ENCODE data around the gene SH3BGRL2.

Gene SH3BGRL2

DNA sequence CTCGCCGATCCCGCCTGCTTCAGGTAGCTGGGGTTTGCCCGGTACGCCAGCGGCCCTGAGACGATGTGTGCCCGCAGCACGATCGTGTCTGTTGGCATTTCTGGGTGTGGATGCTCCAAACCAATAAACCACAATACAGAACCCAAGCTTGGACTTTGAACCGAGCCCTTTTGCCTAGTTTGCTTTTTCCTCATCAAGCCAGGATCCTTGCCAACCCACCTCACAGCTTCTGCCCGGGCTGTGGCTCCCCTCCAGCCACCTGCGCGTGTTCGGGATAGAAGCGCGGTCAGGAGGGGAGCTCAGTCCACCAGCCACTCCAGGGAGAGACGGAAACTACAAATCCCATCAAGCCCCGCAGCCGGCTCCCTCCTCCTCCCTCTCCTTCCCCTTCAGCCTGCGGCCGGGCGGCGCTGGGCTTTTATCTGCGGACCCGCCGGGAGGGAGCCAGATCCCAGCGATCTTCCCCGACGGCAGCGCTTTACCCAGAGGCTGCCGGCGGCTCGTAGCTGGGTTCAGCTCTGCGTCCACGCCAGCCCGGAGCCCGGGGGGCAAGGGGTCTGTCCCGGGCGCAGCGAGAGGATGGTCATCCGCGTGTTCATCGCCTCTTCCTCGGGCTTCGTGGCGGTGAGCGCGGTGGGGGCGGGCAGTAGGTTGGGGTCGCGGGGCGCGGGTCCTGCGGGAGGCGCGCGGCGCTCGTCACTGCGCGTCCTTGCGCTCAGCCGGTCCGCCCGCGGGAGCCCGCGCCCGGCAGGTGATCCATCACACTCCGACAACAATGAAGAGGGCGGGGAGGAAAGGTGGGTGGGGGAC, at the start of gene SH3BGRL2:
Gene SH3BGRL2 (plus strand): TSS at position 447 of the 810 bp plus-strand sequence. CDS start 133 bp downstream, at position 580.
- DNase-seq (ENCODE audit: low read depth in 2 of 2) = peak in 1 of 2 experiments; percentile 16

DNA sequence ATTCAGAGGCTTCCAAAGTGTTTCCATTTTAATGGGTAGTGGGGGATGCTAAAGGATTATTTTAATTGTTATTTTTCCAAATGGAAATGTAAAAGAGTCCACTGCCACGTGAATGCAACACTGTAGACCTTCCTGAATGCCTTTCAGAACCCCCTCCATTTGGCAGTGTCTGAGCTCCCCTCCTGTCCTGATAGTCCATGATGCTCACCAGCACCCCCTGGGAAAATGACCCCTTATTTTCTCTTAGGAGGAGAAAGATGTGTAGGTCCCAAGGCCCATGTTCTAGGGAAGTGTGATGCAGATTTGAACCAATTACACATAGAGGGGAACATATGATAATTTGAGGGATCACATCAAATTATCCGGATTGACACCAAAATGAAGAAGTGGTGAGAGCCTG, 46.8 kb upstream of the SH3BGRL2 start:
- DNase-seq (ENCODE audit: low read depth in 2 of 2) = no peak

DNA sequence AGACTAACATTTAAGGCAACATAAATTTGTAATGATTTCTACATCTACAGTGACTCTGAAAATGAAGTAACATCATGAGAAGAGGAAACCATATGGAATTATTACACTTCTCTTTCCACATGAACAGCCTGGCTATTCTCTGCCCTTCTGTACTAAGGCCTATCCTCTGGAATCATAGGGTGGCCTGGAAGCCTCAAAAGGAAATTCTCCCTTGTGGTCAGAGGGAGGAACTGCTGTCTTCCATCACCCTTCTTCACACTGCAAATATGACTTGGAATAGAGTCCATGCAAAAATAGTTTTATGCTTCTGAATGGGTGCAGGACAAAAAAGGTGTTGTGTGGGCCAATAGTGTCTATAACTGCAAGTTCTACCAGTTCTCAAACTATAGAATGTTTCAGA, 44.6 kb upstream of the SH3BGRL2 start:
- no peak for DNase-seq (ENCODE audit: low read depth in 2 of 2)

- DNase-seq (ENCODE audit: low read depth in 2 of 2) = no peak
These were observed 41.4 kb upstream of the SH3BGRL2 start for GRCh38 chr6:79589701-79590100.

DNA sequence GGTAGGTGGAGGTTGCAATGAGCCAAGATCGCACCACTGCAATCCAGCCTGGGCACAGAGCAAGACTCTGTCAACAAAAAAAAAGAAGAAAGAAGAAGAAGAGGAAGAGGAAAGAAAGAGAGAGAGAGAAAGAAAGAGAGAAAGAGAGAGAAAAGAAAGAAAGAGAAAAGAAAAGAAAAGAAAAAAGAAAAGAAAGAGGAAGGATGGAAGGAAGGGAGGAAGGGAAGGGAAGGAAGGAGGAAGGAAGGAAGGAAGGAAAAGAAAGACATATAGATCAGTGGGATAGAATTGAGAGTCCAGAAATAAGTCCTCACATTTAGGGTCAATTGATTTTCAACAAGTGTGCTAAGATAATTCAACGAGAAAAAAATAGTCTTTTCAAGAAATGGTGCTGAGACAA, 34.0 kb upstream of the SH3BGRL2 start:
- no peak for DNase-seq (ENCODE audit: low read depth in 2 of 2)

DNA sequence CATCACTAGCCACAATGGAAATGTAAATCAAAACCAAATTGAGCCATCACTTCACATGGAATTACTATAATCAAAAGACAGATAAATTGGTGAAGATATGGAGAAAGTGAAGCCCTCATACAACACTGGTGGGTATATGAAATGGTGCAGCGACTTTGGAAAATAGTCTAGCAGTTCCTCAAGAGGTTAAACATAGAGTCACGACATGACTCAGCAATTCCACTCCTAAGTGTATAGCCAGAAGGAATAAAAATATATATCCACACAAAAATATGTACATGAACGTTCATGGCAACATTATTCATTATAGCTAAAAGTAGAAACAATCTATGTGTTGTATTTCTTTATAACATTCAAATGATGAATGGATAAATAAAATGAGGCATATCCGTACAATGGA, 33.1 kb upstream of the SH3BGRL2 start:
- no peak for DNase-seq (ENCODE audit: low read depth in 2 of 2)

- DNase-seq (ENCODE audit: low read depth in 2 of 2) = no peak
These were observed 31.3 kb upstream of the SH3BGRL2 start for GRCh38 chr6:79599725-79600259.

GRCh38 chr6:79600313-79600712, 30.8 kb upstream of the SH3BGRL2 start:
- no peak for DNase-seq (ENCODE audit: low read depth in 2 of 2)

DNA sequence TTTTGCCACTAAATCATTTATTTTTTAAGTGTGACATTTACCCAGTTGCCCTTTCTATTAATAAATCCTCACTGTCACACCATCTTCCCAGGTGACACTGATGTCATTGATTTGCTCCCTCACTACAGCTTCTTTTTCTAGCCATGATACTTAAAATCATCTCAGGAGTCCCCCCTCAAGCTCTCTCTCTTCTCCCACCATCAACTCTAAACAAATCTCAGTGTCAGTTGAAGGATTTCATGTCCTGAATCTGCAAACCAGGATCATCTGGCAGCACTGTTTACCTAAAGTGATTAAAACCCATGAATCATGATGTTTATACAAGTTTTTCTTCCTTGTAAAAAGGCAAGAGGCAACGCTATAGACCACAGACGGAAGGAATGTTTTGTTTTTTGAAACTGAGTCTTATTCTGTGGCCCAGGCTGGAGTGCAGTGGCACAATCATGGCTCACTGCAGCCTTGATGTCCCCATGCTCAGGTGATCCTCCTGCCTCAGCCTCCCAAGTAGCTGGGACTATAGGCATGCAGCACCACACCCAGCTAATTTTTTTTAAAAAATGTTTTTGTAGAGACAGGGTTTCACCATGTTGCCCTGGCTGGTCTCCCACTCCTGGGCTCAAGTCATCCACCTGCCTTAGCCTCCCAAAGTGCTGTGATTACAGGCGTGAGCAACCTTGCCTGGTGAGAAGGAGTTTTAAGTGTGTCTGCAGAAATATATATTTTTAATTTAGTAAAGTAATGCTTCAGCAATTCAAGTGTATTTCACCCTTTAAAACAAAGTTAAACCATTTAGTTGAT, 30.1 kb upstream of the SH3BGRL2 start:
- DNase-seq (ENCODE audit: low read depth in 2 of 2) = no peak

DNA sequence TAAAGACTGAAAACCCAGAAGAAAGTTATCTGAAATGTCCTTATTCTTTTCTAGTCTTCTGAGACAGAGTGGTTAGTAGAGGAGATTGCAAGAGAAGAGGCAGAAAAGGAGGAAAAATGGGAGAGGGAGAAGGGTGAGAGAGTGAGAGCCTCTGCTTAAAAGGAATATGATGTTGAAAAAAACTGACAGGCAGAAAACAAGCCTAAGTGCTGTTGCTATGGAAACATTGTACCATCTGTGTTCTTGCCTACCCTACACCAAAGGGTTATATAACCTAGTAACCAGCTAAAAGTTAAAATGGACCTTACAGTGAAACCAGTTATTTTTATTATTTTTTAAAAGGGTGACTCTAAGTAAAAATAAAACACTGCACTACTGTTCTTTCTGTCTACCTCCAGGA, 28.3 kb upstream of the SH3BGRL2 start:
- no peak for DNase-seq (ENCODE audit: low read depth in 2 of 2)

GRCh38 chr6:79604583-79605037, 26.5 kb upstream of the SH3BGRL2 start:
- peak; percentile 26 for DNase-seq (ENCODE audit: low read depth in 2 of 2)

GRCh38 chr6:79605061-79605460, 26.1 kb upstream of the SH3BGRL2 start:
- DNase-seq (ENCODE audit: low read depth in 2 of 2) = no peak

DNA sequence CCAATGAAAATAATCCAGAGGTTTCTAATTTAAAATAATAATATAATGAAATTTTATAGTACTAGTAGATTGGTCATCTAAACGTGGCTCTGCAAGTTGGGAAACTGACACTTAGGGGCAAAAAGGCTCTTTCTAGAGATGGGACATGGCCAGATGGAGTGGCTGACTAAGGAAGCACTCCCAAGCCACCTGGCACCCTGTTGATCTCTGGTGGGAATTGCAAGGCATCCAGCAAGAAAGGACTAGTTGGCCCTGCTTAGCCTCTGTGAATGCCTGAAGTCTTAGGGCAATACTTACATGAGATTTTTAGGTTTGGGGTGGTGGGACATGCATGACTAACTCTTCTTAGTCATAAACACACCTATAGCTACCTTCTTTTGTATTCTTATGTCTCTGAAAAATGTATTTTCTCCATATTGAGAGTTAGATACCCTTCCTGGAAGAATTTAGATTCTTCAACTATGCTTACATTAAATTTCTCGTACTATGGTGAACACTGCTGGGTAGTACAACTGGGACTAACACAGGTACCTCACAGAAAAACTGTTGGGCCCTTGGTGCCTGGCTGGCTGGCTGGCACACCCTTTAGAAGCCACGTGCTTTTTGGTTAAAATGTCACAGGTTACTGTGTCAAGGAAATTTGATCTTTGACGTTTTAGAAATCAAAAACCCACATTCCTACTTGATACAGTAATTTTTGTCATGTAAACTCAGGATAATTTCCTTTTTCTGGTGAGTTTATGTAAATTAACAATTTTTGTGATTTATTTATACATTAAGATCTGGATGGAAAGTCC, 25.0 kb upstream of the SH3BGRL2 start:
- DNase-seq (ENCODE audit: low read depth in 2 of 2) = no peak

GRCh38 chr6:79607000-79607399, 24.1 kb upstream of the SH3BGRL2 start:
- DNase-seq (ENCODE audit: low read depth in 2 of 2) = no peak

GRCh38 chr6:79608334-79609224, 22.6 kb upstream of the SH3BGRL2 start:
- DNase-seq (ENCODE audit: low read depth in 2 of 2) = no peak

- DNase-seq (ENCODE audit: low read depth in 2 of 2) = no peak
These were observed 21.9 kb upstream of the SH3BGRL2 start for GRCh38 chr6:79609225-79609595.

GRCh38 chr6:79610306-79611009, 20.7 kb upstream of the SH3BGRL2 start:
- no peak for DNase-seq (ENCODE audit: low read depth in 2 of 2)

DNA sequence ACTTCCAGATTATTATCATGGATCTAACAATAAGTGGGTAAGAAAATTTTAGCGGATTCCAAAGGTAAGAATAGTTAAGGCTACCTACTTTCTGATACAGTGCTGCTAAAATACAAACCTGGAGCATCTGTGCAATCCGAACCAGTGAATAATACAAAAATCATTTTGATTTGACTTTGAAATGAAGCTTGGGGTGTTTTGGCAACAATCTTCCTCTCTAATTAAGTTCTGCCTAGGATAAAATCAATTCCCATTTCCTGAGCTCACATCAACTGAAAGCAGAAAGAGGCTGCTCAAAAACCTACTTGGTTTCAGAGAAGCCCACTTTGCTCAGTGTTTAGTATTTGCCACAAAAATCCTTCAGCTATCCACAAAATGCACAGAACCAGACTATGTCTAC, 18.7 kb upstream of the SH3BGRL2 start:
- DNase-seq (ENCODE audit: low read depth in 2 of 2) = no peak

DNA sequence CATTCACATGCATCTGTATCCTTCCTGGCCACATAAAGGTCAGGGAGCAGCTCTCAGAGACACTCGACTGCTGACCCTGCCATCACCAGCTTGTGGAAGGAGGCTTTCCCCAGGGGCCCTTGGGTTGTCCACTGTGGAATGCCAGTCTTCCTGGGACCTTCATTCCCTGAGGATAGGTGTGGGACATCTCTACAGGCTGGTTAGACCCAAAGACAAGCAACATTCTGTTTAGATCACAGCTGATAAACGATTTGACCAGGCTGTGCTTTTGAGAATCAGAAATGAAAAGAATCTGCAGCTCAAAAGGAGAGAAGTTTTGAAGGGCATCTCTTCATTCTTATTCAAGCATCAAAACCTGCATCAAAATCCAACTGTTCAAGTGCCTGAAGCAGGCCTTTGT, 18.2 kb upstream of the SH3BGRL2 start:
- no peak for DNase-seq (ENCODE audit: low read depth in 2 of 2)

DNA sequence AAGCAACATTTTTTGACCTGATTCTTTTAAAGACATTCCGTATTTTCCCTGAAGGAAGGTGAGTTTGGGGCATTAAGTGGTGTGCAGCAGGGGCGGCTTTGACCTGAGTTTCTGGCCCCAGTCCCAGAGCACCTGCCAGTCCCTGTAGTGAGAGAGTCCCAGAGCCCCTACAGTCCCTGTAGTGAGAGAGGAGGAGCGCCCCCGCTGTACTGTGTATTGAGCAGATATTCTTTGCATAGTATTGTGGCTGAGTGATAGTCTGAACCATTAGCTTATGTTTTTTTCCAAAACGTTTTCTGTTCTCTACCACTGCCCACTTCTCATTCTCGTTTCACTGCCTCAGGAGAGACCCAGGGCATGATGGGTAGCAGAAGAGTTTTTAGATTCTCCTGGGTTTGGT, 17.2 kb upstream of the SH3BGRL2 start:
- DNase-seq (ENCODE audit: low read depth in 2 of 2) = no peak
